Measurements from ENCODE around the gene PPDPF. TPM values are rescaled to one million over a fixed set of nuclear protein-coding genes. Genes with fewer than 3 reads are reported as not detected.

The PPDPF gene
- total and polyA plus RNA-seq, 2 donors (not counting 1 experiment from before 2014, with no cell fraction given) = 93.5 to 162 TPM

DNA sequence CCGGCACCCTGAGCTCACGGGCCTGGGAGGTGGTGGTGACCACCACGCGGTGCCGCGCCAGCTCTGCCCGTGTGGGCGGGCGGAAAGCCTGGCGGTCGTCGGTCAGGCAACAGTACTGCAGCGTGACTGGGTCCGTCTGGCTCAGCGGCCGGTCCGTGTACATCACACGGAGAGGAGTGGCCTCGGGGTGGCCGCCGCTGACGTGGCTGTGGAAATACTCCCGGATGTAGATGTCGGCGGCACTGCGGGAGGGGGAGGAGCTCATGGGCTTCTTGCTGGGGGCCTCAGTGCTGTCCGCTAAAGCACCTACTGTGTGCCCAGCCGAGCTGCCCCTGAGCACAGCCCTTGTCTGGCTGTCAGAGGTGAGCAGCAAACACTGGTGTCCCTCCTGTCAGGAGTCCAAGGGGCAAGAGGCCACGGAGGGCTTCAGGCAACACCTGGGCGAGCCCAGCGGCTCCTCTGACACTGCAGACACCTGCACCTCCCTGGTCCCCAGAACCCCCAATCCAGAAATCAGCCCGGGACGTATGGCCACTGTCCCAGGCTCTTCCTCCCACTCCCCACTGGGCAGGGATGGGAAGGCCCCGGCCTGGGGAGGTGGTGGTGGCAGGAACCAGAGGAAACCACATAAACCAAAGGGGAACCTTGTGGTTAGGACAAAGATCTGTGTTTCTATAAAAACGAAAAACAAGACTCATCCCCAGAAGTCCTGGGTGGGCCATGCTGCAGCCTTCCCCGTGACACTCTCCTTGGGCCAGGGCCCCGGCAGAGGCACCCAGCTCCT, 47.0 kb downstream of the PPDPF start:
- H3K9ac ChIP-seq (ENCODE audit: low read length) = peak overlapping the region; percentile 59
- H3K79me2 ChIP-seq (ENCODE audit: control insufficient read depth, insufficient read depth, low read length) = peaks cover 16% of the 10 kb centered on the region
- CTCF ChIA-PET = interaction anchor here (0.9 to 3.7 kb wide), 7 partner anchors 11 to 297 kb away, joined by 3 to 17 read pairs (median 3); partner anchors contain the start of genes PTK6, SRMS and TPD52L2
- H3K4me3 ChIP-seq (ENCODE audit: control extremely low read depth in 1 of 5, extremely low read depth in 1 of 5, insufficient read depth in 1 of 5, low read depth in 2 of 5, low read length in 4 of 5) = peak overlapping the region in 4 of 5 experiments; percentile 44 to 64 (median 49)
- H3K27ac ChIP-seq (ENCODE audit: low read length in 2 of 2) = peak overlapping the region; percentile 46 to 65
- no peaks in the 10 kb centered on the region for H3K9me3 Mint-ChIP-seq (ENCODE audit: insufficient read depth)
- no peak overlapping the region for H2AFZ ChIP-seq (ENCODE audit: insufficient read depth, low read depth, low read length, poor library complexity, severe bottlenecking)
- peak overlapping the region; percentile 87 for H3K4me2 ChIP-seq (replicated peaks; ENCODE audit: low read depth, low read length, poor library complexity, severe bottlenecking)
- DNase-seq = peak; percentile 82
- 16% methylated on average over 34 of the region's 37 CpGs for WGBS (ENCODE audit: insufficient coverage)
- no peak for TF ChIP-seq EZH2 (IDR thresholded peaks at IDR 0.05; ENCODE audit: borderline replicate concordance, insufficient read depth, low read depth, low read length, poor library complexity, severe bottlenecking)
- TF ChIP-seq, protein P1, sequence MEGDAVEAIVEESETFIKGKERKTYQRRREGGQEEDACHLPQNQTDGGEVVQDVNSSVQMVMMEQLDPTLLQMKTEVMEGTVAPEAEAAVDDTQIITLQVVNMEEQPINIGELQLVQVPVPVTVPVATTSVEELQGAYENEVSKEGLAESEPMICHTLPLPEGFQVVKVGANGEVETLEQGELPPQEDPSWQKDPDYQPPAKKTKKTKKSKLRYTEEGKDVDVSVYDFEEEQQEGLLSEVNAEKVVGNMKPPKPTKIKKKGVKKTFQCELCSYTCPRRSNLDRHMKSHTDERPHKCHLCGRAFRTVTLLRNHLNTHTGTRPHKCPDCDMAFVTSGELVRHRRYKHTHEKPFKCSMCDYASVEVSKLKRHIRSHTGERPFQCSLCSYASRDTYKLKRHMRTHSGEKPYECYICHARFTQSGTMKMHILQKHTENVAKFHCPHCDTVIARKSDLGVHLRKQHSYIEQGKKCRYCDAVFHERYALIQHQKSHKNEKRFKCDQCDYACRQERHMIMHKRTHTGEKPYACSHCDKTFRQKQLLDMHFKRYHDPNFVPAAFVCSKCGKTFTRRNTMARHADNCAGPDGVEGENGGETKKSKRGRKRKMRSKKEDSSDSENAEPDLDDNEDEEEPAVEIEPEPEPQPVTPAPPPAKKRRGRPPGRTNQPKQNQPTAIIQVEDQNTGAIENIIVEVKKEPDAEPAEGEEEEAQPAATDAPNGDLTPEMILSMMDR (IDR thresholded peaks at IDR 0.05) = no peak
- H3K36me3 ChIP-seq (replicated peaks in 1 of 2; ENCODE audit: control extremely low read depth in 1 of 2, control insufficient read depth in 1 of 2, extremely low read depth in 1 of 2, insufficient read depth in 2 of 2, low read length in 1 of 2) = peaks cover 0 to 40% of the 10 kb centered on the region in 2 experiments
- H3K27ac Mint-ChIP-seq = peak overlapping the region; percentile 83
- peaks cover 29% of the 10 kb centered on the region for H3K4me1 Mint-ChIP-seq
- no peaks in the 10 kb centered on the region for H3K27me3 ChIP-seq (replicated peaks in 1 of 4; ENCODE audit: control extremely low read depth in 1 of 4, control insufficient read depth in 3 of 4, insufficient read depth in 4 of 4, low read length in 3 of 4)
- H3K27me3 Mint-ChIP-seq = no peaks in the 10 kb centered on the region
- POLR2A ChIA-PET = interaction anchor here (0.6 to 2.3 kb wide), 7 partner anchors 13 to 298 kb away, joined by 4 to 16 read pairs (median 5); partner anchors contain the start of genes FNDC11, PTK6 and TPD52L2
- peak overlapping the region; percentile 88 for H3K4me3 Mint-ChIP-seq
- H4K20me1 ChIP-seq (ENCODE audit: control insufficient read depth, insufficient read depth, low read length, poor library complexity, severe bottlenecking) = peaks cover 85% of the 10 kb centered on the region
- H3K4me1 ChIP-seq (ENCODE audit: control insufficient read depth in 2 of 2, insufficient read depth in 2 of 2, low read length in 2 of 2) = peaks cover 34 to 48% of the 10 kb centered on the region in 2 donors
- peak; percentile 73 for ATAC-seq (ENCODE audit: low read depth)
- peaks cover 0 to 9% (median 0%) of the 10 kb centered on the region in 3 donors for H3K9me3 ChIP-seq (ENCODE audit: control extremely low read depth in 1 of 3, control insufficient read depth in 2 of 3, insufficient read depth in 1 of 3, low read length in 2 of 3)
- intact Hi-C loops (cut with micrococcal nuclease) = loop anchor here (1.0 kb wide), 1 partner anchor 13 kb away; the partner anchor contains the start of gene FNDC11

All from B cell (primary cell).